Measurements from ENCODE around the gene KCTD13. TPM values are rescaled to one million over a fixed set of nuclear protein-coding genes. Genes with fewer than 3 reads are reported as not detected.

Gene KCTD13
- total and polyA plus RNA-seq, 2 of the 8 experiments (the other 6 are each of a cell fraction or from before 2014, with no cell fraction given), result 9.2 to 10.8 TPM

GRCh38 chr16:29958756-29959155, 32.7 kb upstream of the KCTD13 start (continued):
- TF ChIP-seq ASH2L (IDR thresholded peaks at IDR 0.05; ENCODE audit: low read length) (no peak), TAF7 (optimal IDR thresholded peaks at IDR 0.05; ENCODE audit: borderline replicate concordance, low read depth, low read length) (no peak), TBP (IDR thresholded peaks at IDR 0.05; ENCODE audit: low read depth, low read length) (no peak)
- TF ChIP-seq, protein P1, sequence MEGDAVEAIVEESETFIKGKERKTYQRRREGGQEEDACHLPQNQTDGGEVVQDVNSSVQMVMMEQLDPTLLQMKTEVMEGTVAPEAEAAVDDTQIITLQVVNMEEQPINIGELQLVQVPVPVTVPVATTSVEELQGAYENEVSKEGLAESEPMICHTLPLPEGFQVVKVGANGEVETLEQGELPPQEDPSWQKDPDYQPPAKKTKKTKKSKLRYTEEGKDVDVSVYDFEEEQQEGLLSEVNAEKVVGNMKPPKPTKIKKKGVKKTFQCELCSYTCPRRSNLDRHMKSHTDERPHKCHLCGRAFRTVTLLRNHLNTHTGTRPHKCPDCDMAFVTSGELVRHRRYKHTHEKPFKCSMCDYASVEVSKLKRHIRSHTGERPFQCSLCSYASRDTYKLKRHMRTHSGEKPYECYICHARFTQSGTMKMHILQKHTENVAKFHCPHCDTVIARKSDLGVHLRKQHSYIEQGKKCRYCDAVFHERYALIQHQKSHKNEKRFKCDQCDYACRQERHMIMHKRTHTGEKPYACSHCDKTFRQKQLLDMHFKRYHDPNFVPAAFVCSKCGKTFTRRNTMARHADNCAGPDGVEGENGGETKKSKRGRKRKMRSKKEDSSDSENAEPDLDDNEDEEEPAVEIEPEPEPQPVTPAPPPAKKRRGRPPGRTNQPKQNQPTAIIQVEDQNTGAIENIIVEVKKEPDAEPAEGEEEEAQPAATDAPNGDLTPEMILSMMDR (IDR thresholded peaks at IDR 0.05; ENCODE audit: control extremely low read depth in 1 of 3, insufficient read depth in 1 of 3, low read depth in 1 of 3, low read length in 3 of 3), result no peak

Data from H1 (cell line).